NCI-H82 treated with DMSO at 0.1 percent for 48 hours (cell line): Measurements from ENCODE around the gene ATP6V1F.
"Not testable (repeated sequence)": the region's sequence is repeated elsewhere in the genome, so short reads cannot be mapped to it uniquely, and the experiment has no call there.

Experiments
- DNase-seq: peaks from one replicate; lab custom pipeline; 2025; ENCODE audit not compliant: unreplicated experiment; lab: John Stamatoyannopoulos, UW

The ATP6V1F gene

DNA sequence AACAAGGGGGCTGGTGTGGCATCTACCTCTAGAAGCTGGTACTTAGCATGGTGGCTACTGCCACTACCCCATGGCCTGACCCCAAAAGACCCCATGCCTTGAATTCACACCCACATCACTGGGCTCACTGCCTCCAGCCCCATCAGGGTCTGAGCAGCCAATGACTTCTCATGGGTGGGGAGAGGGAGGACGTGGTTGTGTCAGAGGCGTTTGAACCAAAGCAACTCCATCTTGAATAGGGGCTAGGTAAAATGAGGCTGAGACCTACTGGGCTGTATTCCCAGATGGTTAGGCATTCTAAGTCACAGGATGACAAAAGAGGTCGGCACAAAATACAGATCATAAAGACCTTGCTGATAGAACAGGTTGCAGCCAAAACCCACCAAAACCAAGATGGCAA, 32.7 kb downstream of the ATP6V1F start:
- DNase-seq, result no peak

- no peak for DNase-seq
These were observed 36.7 kb downstream of the ATP6V1F start for GRCh38 chr7:128899392-128899791.

- DNase-seq, result no peak
These were observed 37.6 kb downstream of the ATP6V1F start for GRCh38 chr7:128900237-128900636.

DNA sequence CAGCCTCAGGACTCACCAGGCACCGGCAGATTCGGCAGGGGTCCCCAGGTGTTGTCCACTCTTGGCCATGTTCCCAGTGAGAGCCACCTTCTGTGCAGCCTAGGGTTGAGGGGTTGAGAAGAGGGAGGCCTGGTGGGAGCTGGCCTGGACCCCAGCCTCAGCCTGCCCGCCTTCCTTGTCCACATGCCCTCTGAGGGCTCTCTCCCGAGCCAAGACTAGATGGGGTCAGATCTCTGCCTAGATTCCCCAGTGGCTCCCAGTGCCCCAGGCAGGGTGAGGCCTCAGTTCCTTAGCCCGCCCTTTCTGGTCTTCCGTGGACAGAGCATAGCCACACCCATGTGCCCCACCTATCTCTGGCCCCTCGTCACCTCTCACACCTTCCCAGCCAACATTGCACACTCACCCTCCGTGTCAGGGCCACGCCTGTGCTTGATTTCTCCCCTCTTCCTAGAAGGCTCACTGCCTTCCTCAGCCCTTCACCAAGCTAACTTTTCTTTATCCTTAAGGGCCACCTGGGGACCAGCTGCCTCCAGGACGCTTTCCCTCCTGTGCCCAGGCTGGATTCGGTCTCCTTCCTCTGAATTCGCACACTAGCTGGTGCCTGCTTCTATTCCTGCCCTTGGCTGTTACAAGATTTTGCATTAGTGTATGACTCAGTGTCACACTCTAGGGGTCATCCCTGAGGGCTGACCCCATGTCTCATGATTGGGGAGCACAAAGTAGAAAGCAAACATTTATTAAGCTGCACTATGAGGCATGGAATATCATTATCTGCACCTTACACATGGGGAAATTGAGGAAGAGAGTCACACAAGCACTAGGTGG, 40.3 kb downstream of the ATP6V1F start:
- DNase-seq, result no peak

GRCh38 chr7:128903621-128904361, 41.1 kb downstream of the ATP6V1F start:
- DNase-seq, result no peak

DNA sequence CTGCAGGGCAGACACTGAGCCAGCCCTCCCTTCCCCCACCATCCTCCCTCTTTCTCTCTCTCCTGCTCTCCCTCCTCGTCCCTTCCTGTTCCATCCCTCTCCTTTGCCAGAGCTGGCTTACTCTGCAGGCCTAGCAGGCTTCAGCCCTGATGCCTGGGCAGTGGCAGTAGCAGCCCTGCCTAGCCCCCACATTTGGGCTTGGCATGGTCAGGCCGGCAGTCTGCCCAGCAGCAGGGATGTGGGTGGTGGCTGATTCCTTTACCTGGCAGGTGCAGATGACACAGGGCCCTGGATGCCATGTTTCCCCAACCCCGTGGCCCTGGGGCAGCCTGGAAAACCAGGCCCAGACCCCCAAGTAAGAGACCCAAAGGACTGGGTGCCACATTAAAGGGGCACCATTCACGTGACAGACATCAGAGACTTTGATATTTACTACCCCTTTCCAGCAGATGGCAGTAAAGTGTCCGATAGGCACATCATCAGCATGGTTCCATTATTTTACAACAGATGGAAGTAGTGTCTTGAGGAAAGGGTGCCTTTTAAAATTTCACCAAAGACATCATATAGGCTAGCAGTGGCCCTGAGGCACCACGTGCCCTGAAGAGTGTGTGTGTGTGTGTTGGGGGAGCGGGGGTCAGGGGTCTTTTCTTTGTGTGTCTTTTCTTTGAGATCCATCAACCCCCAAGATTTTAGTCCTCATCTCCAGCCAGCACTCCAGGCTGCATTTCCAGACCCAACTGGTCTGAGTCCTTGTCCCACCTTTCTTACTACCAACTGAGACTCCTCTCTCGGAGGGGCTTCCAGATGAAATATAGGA, 41.9 kb downstream of the ATP6V1F start:
- DNase-seq, result peak; percentile 14

DNA sequence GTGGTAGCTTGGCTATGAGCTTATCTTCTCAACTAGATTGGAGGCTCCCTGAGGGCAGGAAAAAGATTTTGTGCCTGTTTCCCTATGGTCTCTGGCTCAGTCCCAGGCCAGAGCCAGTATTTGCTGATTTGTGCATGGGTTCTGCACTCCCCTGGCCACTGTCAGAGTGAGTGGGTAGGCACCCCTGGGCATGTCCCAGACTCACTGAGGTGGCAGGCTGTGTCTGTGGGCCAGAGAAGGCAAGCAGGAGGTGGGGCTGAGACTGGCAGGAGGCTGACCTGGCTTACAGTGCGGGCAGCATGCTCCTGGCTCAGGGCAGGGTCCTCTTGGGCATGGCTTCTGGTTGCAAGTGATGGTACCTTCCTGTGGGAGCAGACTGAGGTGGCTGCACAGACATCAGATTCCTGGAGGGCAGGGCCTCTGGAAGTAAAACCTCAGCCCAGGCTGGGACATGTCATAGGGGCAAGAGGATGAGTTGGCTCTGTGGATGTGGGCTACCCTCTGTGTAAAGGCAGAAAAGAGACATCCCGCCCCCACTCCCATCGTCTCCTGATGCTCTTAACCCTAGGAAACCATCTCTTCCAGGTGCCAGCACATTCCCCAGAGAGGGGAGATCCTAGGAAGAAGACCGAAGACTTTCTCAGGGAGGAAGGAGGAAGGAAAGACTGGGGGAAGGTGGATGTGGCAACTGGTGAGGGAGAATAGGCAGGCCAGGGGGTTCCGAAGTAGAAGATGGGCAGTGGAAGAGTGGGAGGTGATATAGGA, 43.5 kb downstream of the ATP6V1F start:
- DNase-seq, result no peak

DNA sequence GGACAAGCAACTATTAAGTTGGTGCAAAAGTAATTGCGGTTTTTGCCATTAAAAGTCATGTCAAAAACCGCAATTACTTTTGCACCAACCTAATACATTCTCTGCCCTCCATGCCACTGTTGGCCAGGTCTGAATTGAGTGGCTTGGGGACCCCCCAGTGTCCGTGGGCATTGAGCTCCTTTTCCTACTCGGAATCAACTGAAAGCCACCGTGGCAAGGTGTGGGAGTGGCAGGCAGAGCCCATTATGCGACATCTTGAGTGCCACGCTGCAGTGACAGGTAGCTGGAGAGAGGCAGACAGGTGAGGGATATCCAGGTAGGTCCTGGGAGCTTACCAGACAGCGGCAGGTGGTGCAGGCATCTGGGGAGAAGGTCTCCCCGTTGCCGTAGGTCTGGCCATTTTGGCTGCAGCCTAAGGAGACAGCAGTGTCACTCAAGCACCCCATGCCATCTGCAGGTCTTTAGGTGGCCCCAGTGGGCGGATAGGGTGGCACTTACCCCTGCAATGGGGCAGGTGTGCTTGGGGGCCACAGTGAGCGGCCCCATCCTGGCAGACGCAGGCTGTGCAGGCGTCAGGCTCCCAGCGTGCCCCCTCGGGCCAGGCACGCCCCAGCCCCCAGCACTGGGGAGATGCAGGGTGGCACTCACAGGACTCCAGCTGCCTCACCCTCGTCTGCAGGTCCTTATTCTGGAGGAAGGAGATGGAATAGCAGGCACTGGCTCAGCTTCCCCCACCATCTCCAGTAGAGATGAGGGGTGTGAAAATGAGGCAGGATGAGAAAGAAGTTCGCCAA, 44.3 kb downstream of the ATP6V1F start:
- no peak for DNase-seq

- DNase-seq, result no peak
These were observed 46.3 kb downstream of the ATP6V1F start for GRCh38 chr7:128908750-128909624.

- peak; percentile 80 for DNase-seq
These were observed 47.2 kb downstream of the ATP6V1F start for GRCh38 chr7:128909625-128910568.

DNA sequence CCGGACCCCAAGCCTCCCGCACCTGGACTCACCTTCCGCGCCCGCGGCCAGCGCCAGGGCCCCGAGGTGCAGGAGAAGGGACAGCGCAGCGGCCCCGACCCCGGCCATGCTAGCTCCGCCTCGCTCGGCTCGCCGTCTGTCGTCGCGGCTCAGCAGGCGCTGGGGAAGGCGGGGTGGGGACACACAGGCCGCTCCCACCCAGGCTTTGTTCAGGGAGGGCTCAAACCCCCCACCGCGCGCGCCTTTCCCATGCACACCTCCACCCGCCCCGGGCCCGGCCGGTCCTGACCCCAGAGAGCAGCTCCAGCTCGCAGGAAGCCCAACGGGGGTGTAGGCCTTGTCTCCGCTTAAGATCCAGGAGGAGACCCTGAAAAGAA, 47.9 kb downstream of the ATP6V1F start, which contains the start of gene KCP:
Gene KCP (minus strand): TSS at position 141 of the 377 bp plus-strand sequence. CDS start 33 bp downstream, at position 108.
- DNase-seq, result peak; percentile 27

- peak; percentile 54 for DNase-seq
These were observed 48.9 kb downstream of the ATP6V1F start for GRCh38 chr7:128911423-128912031.

- DNase-seq, result no peak
These were observed 49.6 kb downstream of the ATP6V1F start for GRCh38 chr7:128912281-128912680.

- DNase-seq, result not testable (repeated sequence)
These were observed 50.2 kb downstream of the ATP6V1F start for GRCh38 chr7:128912709-128913495.

DNA sequence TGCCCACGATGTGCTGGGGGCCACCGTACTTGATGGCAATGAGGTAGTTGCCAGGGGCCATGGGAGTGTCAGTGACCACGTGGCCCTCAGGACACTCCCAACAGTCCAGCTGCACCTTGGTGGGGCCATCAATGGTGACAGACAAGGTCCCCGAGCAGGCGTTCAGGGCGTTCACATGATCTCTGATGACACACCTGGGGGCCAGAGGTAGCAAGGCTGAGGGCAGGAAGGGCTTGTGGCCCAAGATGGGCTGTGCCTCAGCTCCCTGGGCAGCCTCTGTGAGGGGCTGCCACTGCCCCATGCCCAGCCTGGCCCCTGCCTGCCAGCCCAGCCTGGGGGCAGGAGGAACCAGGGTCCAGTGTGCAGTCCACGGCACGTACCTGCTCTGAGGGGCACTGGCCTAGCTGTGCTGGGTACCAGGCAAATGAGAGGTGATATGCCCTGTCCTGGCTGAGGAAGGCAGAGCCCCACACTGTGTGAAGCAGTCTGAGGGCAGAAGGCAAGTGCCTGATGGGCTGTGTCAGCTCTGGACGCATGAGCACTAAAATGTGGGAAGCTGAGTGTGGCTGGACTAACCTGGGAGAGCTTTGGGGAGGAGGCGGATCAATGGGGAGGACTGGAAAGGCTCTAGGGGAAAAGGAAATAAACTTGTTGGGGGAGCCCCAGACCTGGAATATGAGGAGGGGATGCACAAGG, 51.4 kb downstream of the ATP6V1F start:
- DNase-seq, result no peak

DNA sequence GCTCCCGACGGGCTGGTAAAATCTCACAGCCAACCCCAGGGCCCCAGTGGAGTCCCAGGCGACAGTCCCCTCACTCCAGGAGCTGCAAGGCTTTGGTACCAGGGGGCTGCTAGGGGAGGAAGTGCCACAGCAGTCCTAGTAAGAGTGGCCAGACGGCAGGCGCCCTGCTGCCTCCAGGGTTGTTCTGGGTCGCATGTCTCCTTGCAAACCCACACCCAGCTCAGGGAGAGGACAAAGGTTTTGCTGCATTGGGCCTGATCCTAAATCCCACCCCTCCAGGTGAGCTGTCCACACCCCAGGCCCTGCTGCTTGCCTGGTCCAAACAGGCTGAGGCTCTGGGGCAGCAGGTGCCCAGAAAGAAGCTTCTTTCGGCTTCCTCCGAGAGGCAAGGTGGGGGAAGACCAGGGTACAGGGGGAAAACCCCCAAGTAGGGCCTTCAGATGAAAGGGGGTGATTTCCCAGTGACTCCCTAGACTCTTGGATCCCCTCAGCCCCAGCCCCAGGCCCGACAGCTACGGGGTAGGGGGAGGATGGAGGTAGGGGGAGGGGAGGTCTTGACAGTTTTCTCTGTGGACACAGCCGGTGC, 52.0 kb downstream of the ATP6V1F start:
- no peak for DNase-seq
